HPDE6-E6E7 (cell line): ENCODE results near the gene NEK7.

Source experiments
- DNase-seq: peaks from one replicate; pipeline ENCODE4 v3.0.0; 2011; ENCODE audit warnings: missing footprints; ENCODE audit errors: extremely low spot score

The NEK7 gene

DNA sequence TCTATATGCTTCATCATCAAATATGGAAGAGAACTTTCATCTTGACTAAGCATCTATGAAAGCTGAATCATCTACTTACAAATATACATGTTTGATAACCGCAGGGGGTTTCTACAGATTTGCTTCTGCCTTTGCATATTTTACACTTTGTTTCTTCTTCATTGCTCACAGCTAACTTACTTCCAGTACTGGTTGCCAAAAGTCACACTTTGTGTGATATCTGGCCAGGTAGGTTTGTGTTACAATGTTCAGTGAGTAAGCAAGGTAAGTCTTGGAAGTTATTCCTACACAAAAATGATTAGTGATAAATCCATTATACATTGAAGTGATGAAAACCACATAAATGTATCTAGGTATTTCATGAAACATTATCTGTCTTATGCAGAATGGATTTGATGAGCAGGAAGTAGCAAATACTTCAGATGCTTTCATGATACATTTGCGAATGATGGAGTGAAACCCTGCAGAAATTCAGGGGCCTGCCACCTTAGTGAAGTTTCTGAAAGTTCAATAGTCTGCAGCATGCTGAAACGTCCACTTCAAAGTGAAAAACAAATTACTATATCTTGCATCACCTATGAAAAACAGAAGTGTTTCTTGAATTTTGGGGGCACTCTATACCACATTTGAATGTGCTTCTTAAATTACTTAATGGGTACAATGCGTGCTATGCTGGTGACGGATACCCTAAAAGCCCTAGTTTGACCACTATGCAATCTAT is 196.3 kb downstream of the NEK7 start:
- DNase-seq, result no peak

DNA sequence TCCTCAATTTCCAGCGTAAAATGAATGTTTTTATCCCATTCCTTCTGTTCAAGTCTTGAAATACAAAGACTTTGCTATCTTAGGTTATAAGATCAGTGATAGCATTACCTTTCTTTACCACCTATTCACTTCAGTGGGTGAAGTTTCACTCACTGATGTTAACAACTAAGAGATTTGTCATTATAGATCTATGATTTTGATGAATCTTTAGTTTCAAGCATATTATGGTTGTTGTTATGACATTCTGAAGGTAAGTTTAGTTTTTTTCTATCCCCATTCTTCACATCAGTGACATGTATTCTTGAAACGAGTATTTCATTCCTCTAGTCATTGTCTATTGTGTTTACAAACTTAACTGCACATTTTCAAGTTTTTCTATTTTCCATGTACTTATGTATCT is 201.1 kb downstream of the NEK7 start:
- DNase-seq, result no peak

DNA sequence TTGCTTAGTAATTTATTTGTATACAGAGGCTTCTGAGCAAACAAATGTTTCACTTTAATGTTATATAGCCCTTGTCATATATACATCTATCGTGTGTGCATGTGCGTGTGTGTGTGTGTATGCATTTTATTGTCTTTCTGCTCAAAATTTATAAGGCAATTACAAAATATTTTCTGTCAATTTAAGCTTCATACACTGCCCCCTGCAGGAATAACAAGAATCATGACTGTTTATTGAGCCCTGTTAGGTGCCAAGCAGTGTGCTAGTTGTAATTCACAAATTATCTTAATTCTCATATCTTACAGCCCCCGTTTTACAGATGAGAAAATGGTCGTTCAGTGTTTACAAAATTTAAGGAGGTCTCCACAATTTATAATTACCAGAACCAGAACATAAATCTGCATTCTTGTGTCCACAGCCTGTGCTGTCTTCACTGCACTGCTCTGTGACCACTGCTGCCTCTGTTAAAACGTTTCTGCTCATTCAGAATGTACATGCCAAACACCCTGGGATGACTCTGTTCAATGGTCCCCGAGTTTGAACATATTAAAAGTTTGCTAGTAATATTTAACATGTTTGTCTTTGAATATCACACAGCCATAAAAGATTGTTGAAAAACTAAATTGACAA is 202.3 kb downstream of the NEK7 start:
- DNase-seq, result no peak

DNA sequence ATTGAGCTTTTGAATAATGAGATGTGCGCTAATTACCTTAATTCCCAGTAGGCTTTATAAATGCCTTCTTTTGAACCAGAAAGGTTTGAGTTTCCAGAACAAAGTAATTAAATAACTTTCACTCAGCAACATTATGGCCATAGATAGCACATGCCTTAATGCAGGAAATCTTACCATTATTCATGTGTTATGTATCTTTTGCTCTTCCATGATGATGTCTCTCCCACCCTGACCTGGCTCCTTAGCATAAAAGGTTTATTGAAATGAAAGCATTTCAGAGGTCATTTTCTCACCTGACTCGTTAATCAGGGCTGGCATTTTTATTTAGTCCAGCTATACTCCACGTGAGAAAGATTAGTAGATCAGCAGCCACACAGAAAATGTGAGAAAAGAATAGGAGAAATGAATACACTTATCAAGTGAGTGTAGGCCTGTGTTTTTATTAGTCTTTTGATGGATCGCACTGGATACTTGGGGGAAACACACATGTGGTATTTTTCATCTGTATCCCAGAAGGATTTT is 203.5 kb downstream of the NEK7 start:
- no peak for DNase-seq

DNA sequence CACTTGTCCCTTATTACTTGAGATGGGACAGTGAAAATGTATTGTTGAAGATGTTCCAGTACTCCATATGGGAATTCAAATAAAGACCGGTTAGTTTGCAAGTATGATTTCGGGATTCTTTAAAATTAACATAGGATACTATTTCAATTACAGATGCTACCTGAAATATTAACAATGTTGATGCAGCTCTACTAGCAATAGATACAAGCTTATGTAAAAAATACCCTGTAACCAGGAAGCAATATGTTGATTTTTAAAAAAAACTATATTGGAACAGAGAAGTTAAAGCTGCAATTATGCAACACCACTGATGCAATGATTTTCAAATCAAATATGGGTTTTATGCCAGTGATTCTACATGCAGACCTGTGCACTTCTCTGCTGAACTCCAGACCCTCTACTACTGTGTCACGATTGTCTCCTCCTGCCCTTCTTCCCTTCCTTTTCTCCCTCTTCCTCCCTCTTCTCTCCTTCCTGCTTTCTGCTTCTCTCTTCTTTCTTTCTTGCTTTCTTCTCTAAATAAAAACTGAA is 204.5 kb downstream of the NEK7 start:
- no peak for DNase-seq

DNA sequence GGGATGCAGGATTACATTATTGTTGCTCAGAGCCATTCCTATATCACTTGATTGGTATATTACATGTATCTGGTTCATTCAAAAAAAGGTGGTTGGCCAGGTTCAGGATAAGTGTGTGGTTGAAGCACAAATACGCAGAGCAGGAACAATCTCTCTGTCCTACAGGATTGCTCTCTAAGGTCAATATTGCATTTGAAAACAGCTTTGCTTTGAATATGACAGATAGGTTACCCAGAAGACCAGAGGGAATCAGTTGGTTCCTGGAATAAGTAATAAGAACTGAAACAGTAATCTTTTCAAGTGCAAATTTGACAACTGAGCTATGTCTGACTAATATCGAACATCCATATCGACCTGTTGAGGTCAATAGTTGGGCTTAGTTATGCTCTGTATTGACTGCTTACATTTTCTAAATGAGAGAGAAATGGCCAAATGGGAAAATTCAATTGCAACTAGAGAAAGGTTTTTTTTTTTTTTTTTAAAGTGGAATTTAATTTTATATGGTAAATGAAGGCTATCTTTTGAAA is 206.9 kb downstream of the NEK7 start:
- DNase-seq, result no peak

DNA sequence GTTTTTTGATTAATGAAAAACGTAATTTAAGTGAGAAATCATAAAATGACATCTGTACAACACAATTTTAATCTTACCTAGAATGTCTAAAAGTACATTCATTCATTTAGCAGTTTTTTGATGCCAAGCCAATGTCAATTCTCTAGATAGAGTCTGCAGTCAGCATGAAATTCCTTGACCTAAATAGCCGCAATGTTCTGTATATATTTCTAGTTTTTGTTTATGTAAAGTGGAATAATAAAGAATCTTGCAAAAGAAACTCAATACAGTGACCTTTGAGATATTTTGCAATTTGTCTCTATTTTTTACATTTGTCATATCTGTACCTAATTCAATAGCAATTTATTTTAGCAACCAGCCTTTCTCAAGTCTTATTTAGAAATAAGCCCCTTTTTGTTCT is 207.7 kb downstream of the NEK7 start:
- DNase-seq, result no peak

DNA sequence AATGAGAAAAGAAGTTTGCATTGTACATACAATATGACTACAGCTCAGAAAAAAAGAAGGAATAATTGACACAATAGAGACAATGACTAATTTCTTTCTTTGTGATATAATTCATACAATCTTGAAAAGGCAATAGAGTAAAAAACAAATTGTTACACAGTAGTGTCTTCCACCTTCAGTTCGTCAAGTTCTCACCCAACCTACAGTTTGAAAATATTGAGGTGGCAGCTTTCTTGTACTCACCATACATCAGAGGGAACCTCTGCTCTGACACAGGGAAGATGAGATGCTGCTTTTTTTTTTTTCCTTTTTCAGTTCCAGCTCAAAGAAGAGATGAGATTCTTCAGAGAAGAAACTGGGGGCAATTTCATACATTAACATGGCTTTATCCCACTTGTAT is 210.5 kb downstream of the NEK7 start:
- no peak for DNase-seq

DNA sequence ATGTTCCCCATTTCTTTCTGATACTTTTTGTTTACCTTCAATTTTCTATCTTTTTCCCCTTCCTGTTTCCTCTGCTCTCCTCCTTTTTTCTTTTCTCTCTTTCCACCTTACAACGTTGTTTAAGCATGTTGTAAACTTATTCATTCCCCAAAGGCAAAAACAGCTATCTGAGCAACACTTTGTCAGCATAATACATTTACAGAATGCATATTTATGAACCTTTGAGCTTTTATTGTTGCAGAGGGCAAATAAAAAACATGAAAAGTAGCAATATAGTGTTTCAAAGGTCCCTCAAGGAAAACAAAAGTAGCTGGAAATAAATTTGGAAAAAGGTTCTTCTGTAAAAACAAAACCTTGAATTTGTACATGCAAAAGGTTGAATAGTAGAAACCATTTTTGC is 214.2 kb downstream of the NEK7 start:
- DNase-seq, result no peak
